Measurements from ENCODE around the gene TYW1B. TPM values are rescaled to one million over a fixed set of nuclear protein-coding genes. Genes with fewer than 3 reads are reported as not detected.
"Not testable (repeated sequence)": the region's sequence is repeated elsewhere in the genome, so short reads cannot be mapped to it uniquely, and the experiment has no call there.

Gene TYW1B
- total and polyA plus RNA-seq, 2 experiments from 2014 or later = 1.7 to 1.9 TPM

DNA sequence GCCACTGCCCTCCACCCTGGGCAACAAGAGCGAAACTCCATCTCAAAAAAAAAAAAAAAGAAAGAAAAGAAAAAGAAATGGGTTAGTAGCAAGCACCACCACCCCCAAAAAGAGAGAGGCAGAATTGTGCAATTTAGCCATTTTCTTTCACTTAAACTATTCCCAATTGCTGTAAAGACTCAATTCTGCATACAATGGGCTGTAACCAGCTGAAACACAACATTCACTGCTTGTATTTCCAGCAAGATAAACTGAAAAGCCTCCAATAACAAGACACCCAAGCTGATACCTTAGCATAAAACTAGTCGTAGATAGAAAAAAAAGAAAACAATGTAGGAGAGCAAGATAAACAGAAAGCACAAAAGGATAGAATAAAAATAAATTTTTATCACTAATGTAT, 84.2 kb downstream of the TYW1B start:
- 87% methylated on average over 2 of the region's 2 CpGs for WGBS (ENCODE audit: low lambda C conversion rate, missing lambda C conversion rate)
- not testable (repeated sequence) for DNase-seq (ENCODE audit: low spot score); H3K4me2 ChIP-seq; H3K4me3 ChIP-seq; H3K9me2 ChIP-seq (replicated peaks; ENCODE audit: insufficient read depth); H3K36me3 ChIP-seq (replicated peaks; ENCODE audit: insufficient read depth, low read depth); H3K79me2 ChIP-seq; H3K27me3 ChIP-seq; H3K27ac ChIP-seq; H2AFZ ChIP-seq; H3K4me1 ChIP-seq (ENCODE audit: insufficient read depth); H3K9me3 ChIP-seq (ENCODE audit: low read depth); H4K20me1 ChIP-seq (ENCODE audit: insufficient read depth, poor library complexity, severe bottlenecking)

DNA sequence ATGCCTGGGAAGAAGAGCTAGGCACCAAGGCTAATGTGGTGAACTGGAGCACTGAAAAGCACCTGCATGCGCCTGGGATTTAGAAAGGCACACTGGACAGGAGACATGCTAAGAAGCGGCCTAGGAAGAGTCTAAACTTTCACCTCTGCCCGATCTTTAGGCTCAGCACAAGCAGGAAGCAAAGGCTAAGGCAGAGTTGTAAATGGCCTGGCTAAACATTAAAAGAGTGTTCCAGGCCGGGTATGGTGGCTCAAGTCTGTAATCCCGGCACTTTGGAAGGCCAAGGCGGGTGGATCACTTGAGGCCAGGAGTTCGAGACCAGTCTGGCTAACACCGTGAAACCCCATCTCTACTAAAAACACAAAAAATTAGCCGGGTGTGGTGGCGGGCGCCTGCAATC, 88.3 kb downstream of the TYW1B start:
- H3K4me2 ChIP-seq; H4K20me1 ChIP-seq (ENCODE audit: insufficient read depth, poor library complexity, severe bottlenecking); H3K9me3 ChIP-seq (ENCODE audit: low read depth); H3K36me3 ChIP-seq (replicated peaks; ENCODE audit: insufficient read depth, low read depth); H2AFZ ChIP-seq; H3K4me3 ChIP-seq; H3K4me1 ChIP-seq (ENCODE audit: insufficient read depth); DNase-seq (ENCODE audit: low spot score); H3K27ac ChIP-seq; H3K9me2 ChIP-seq (replicated peaks; ENCODE audit: insufficient read depth); H3K79me2 ChIP-seq; H3K27me3 ChIP-seq: not testable (repeated sequence)
- WGBS (ENCODE audit: low lambda C conversion rate, missing lambda C conversion rate) = 100% methylated on average over 5 of the region's 11 CpGs

DNA sequence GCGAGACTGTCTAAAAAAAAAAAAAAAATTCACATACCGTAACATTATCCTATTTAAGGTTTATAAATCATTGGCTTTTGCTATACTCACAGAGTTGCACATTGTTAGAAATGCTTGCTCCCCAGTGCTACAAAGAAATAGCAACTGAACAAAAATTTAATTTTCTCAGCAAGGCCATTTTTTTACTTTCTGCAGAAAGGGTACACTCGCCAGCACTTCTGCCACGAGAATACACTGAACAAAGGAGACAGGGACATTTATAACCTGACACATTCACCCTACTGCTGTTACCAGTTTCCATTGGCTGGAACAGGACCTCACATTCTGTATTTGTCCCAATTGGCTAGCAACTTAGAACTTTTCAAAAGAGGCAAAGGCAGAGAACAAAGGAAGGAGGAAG, 92.1 kb downstream of the TYW1B start:
- not testable (repeated sequence) for H3K4me3 ChIP-seq; H4K20me1 ChIP-seq (ENCODE audit: insufficient read depth, poor library complexity, severe bottlenecking); H3K27me3 ChIP-seq; H3K9me3 ChIP-seq (ENCODE audit: low read depth); DNase-seq (ENCODE audit: low spot score); H3K4me1 ChIP-seq (ENCODE audit: insufficient read depth); H3K27ac ChIP-seq; H3K9me2 ChIP-seq (replicated peaks; ENCODE audit: insufficient read depth); H3K36me3 ChIP-seq (replicated peaks; ENCODE audit: insufficient read depth, low read depth); H3K79me2 ChIP-seq; H2AFZ ChIP-seq; H3K4me2 ChIP-seq
- 69% methylated on average over 4 of the region's 4 CpGs for WGBS (ENCODE audit: low lambda C conversion rate, missing lambda C conversion rate)

DNA sequence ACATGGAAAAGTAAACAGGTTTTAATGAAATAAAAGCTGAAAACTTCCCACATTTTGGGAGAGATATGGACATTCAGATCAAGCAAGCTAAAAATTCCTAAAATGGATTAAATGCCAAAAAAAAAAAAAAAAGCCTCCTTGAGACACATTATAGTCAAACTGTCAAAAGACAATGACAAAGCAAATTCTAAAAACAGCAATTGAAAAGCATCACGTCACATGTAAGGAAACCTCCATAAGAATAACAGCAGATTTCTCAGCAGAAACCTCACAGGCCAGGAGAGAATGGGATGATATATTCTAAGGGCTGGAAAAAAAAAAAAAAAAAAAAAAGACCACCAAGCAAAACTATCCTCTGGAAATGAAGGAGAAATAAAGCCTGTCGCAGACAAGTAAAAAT, 97.2 kb downstream of the TYW1B start:
- not testable (repeated sequence) for H3K36me3 ChIP-seq (replicated peaks; ENCODE audit: insufficient read depth, low read depth)
- WGBS (ENCODE audit: low lambda C conversion rate, missing lambda C conversion rate) = 64% methylated on average over 2 of the region's 2 CpGs

DNA sequence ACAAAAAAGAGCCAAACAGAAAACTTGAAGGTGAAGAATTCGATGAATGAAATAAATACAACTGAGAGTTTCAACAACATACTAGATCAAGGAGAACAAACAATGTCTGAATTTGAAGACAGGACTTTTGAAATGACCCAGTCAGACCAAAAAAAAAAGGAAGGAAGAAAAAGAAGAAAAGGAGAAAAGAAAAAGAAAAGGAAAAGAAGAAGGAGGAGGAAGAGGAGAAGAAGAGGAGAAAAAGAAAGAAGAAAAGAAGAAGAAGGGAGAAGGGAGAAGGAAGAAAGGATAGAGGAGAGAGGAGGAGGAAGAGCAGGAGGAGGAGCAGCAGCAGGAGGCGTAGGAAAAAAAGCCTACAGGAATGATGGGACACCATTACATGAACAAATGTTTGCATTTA, 97.6 kb downstream of the TYW1B start:
- not testable (repeated sequence) for H3K4me1 ChIP-seq (ENCODE audit: insufficient read depth)

More for the DNA sequence above, 97.2 kb downstream of the TYW1B start:
- H3K79me2 ChIP-seq; DNase-seq (ENCODE audit: low spot score); H3K4me3 ChIP-seq; H3K4me2 ChIP-seq; H3K4me1 ChIP-seq (ENCODE audit: insufficient read depth); H4K20me1 ChIP-seq (ENCODE audit: insufficient read depth, poor library complexity, severe bottlenecking); H3K9me2 ChIP-seq (replicated peaks; ENCODE audit: insufficient read depth); H2AFZ ChIP-seq; H3K9me3 ChIP-seq (ENCODE audit: low read depth); H3K27ac ChIP-seq; H3K27me3 ChIP-seq: not testable (repeated sequence)

DNA sequence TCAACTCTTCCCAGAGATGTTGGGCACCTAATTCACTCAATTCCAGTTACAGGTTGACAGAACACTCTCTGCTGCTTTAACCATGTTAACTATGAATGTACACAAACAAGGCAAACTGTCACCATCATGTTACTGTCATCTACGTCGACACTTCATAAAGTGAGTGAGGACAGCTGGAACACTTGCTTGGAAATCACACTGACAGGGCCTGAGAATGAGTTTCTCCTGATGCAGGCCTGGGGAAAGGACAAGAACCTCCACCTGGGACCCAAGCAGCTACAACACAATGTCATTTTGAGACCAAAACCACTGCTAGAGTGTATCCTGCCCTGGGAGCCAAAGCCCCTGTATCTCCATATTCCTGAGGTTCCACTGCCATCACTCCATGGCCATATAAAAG, 98.9 kb downstream of the TYW1B start:
- not testable (repeated sequence) for H3K4me3 ChIP-seq; H3K4me1 ChIP-seq (ENCODE audit: insufficient read depth); H2AFZ ChIP-seq; H3K27me3 ChIP-seq; DNase-seq (ENCODE audit: low spot score); H3K9me3 ChIP-seq (ENCODE audit: low read depth); H3K36me3 ChIP-seq (replicated peaks; ENCODE audit: insufficient read depth, low read depth); H3K9me2 ChIP-seq (replicated peaks; ENCODE audit: insufficient read depth); H3K27ac ChIP-seq; H3K4me2 ChIP-seq; H3K79me2 ChIP-seq; H4K20me1 ChIP-seq (ENCODE audit: insufficient read depth, poor library complexity, severe bottlenecking)
- WGBS (ENCODE audit: low lambda C conversion rate, missing lambda C conversion rate) = 93% methylated on average over 2 of the region's 2 CpGs

More for the DNA sequence above, 97.6 kb downstream of the TYW1B start:
- H3K79me2 ChIP-seq; H4K20me1 ChIP-seq (ENCODE audit: insufficient read depth, poor library complexity, severe bottlenecking); H3K27me3 ChIP-seq; H3K9me3 ChIP-seq (ENCODE audit: low read depth); H2AFZ ChIP-seq; DNase-seq (ENCODE audit: low spot score); H3K36me3 ChIP-seq (replicated peaks; ENCODE audit: insufficient read depth, low read depth); H3K9me2 ChIP-seq (replicated peaks; ENCODE audit: insufficient read depth); H3K27ac ChIP-seq; H3K4me2 ChIP-seq; H3K4me3 ChIP-seq: not testable (repeated sequence)
- 87% methylated on average over 2 of the region's 2 CpGs for WGBS (ENCODE audit: low lambda C conversion rate, missing lambda C conversion rate)

DNA sequence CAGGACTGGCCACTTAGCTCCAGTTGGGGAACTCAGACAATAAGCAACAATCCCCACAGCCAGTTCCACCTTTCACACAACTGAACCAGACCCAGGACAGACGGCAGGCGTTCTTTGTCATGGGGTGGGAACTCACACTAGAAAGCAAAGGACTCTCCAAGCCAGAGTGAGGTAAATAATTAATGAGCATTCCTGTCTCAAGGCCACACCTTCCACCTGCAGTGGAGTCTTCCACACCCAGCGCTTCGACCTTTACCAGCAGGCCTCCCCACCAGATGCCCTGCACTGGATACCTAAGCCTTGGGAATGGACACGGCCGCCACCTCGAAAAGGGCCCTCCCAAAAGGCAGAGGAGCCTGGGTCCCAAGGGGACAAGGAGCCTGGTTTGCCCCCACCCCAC, 105.3 kb downstream of the TYW1B start:
- not testable (repeated sequence) for H3K27me3 ChIP-seq; H2AFZ ChIP-seq; H3K9me3 ChIP-seq (ENCODE audit: low read depth); H3K4me1 ChIP-seq (ENCODE audit: insufficient read depth); H3K36me3 ChIP-seq (replicated peaks; ENCODE audit: insufficient read depth, low read depth); H3K79me2 ChIP-seq; H3K9me2 ChIP-seq (replicated peaks; ENCODE audit: insufficient read depth); H3K4me2 ChIP-seq; H3K4me3 ChIP-seq; H4K20me1 ChIP-seq (ENCODE audit: insufficient read depth, poor library complexity, severe bottlenecking)
- WGBS (ENCODE audit: low lambda C conversion rate, missing lambda C conversion rate) = 58% methylated on average over 7 of the region's 7 CpGs
- peak; percentile 58 for DNase-seq (ENCODE audit: low spot score)
- peak overlapping the region; percentile 45 for H3K27ac ChIP-seq

DNA sequence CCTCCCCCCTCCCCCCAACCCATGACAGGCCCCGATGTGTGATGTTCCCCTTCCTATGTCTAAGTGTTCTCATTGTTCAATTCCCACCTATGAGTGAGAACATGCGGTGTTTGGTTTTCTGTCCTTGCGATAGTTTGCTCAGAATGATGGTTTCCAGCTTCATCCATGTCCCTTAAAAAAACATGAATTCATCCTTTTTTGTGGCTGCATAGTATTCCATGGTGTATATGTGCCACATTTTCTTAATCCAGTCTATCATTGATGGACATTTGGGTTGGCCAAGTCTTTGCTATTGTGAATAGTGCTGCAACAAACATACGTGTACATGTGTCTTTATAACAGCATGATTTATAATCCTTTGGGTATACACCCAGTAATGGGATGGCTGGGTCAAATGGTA, 107.1 kb downstream of the TYW1B start:
- H4K20me1 ChIP-seq (ENCODE audit: insufficient read depth, poor library complexity, severe bottlenecking); H3K9me3 ChIP-seq (ENCODE audit: low read depth); H2AFZ ChIP-seq; H3K27me3 ChIP-seq; H3K4me1 ChIP-seq (ENCODE audit: insufficient read depth); H3K27ac ChIP-seq; H3K79me2 ChIP-seq; H3K36me3 ChIP-seq (replicated peaks; ENCODE audit: insufficient read depth, low read depth); DNase-seq (ENCODE audit: low spot score); H3K4me2 ChIP-seq; H3K4me3 ChIP-seq; H3K9me2 ChIP-seq (replicated peaks; ENCODE audit: insufficient read depth): not testable (repeated sequence)
- 99% methylated on average over 4 of the region's 4 CpGs for WGBS (ENCODE audit: low lambda C conversion rate, missing lambda C conversion rate)

DNA sequence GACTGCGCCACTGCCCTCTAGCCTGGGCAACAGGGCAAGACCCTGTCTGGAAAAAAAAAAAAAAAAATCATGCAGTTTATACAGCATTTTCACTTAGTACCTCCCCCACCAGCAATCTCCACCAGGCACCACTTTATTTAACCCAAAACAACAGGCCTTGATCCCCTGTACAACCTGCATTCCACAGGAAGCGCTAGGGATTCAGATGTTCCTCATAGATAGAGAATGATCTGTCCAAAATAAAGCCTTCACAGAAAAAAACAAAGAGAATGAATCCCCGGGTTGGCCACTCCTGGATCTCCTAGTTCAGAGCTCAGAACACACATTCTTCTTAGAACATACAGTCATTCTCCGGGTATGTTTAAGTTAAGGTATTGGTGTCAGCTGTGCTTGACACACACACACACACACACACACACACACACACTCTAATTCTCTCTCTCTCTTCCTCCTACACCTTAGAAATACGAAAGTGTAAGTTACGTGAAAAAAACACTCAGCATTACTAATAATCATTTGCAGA, 110.7 kb downstream of the TYW1B start:
- H3K79me2 ChIP-seq; H3K9me3 ChIP-seq (ENCODE audit: low read depth); H3K4me2 ChIP-seq; H3K9me2 ChIP-seq (replicated peaks; ENCODE audit: insufficient read depth); H4K20me1 ChIP-seq (ENCODE audit: insufficient read depth, poor library complexity, severe bottlenecking); H3K27ac ChIP-seq; H3K36me3 ChIP-seq (replicated peaks; ENCODE audit: insufficient read depth, low read depth); H3K4me3 ChIP-seq; DNase-seq (ENCODE audit: low spot score); H3K27me3 ChIP-seq; H3K4me1 ChIP-seq (ENCODE audit: insufficient read depth); H2AFZ ChIP-seq: not testable (repeated sequence)
- WGBS (ENCODE audit: low lambda C conversion rate, missing lambda C conversion rate) = 79% methylated on average over 6 of the region's 6 CpGs

Data from hepatocyte (in vitro differentiated cells).